Tibial nerve (tissue), 4 donors: ENCODE data around the gene DDX10. TPM values are rescaled to one million over a fixed set of nuclear protein-coding genes. Genes with fewer than 3 reads are reported as not detected.

Source experiments
- DNase-seq, 2 donors: peaks; one replicate each; pipeline ENCODE4 v3.0.0-alpha.2; 2019; ENCODE audit warnings: low spot score in 2 of 2
- H3K27ac ChIP-seq, 4 donors: fragments of 200-600 bp; sonication (generic) in 3 of 4; one replicate each; pipeline ENCODE4 v1.5.1; 2017 to 2019; ENCODE audit warnings: mild to moderate bottlenecking in 1 of 4
- H3K27me3 ChIP-seq, 2 donors: fragments of 200-600 bp; sonication (generic) in 1 of 2; one replicate each; pipeline versions ENCODE4 v1.5.1 to v1.6.0; 2017 to 2019
- H3K36me3 ChIP-seq, 3 donors: fragments of 200-600 bp; sonication (generic); one replicate each; pipeline ENCODE4 v1.5.1; 2018 to 2019
- H3K4me1 ChIP-seq, 4 donors: fragments of 200-600 bp; sonication (generic) in 3 of 4; one replicate each; pipeline ENCODE4 v1.5.1; 2017 to 2019
- H3K4me3 ChIP-seq, 4 donors: fragments of 200-600 bp; sonication (generic) in 3 of 4; one replicate each; pipeline ENCODE4 v1.5.1; 2017 to 2019; ENCODE audit warnings: mild to moderate bottlenecking in 1 of 4, moderate library complexity in 1 of 4
- H3K9me3 ChIP-seq, 4 donors: fragments of 200-600 bp; sonication (generic) in 3 of 4; one replicate each; pipeline ENCODE4 v1.5.1; 2017 to 2019
- CTCF ChIP-seq, 5 experiments: fragments of 200-600 bp in 3 of 5; fragments of 450-650 bp in 2 of 5; sonication (generic) in 3 of 5; IDR thresholded peaks; one replicate each; pipeline ENCODE4 v1.5.1; 2016 to 2019; ENCODE audit warnings: antibody characterized with exemption in 5 of 5, mild to moderate bottlenecking in 3 of 5, moderate library complexity in 2 of 5
- EP300 ChIP-seq, 2 donors: sonication (generic); formaldehyde crosslinking; IDR thresholded peaks; one replicate each; pipeline ENCODE4 v1.6.1; 2017; ENCODE audit warnings: antibody characterized with exemption in 2 of 2, mild to moderate bottlenecking in 1 of 2
- POLR2A ChIP-seq, 2 donors: fragments of 450-650 bp; IDR thresholded peaks; one replicate each; pipeline ENCODE4 v1.6.1; 2017; ENCODE audit warnings: antibody characterized with exemption in 2 of 2, mild to moderate bottlenecking in 2 of 2, moderate library complexity in 2 of 2
- WGBS, 2 donors: methylation state at CpG; one replicate each; pipeline ENCODE4 v1.1.5; 2018; 5-methylcytosine and 5-hydroxymethylcytosine counted together
- total RNA-seq, 4 donors: library from RNA; depleted of rRNA; stranded (reverse); fragments of >200 nt; gene quantifications; one replicate each; pipeline ENCODE4 v1.1.0, GENCODE V29; 2016

The DDX10 gene
- total RNA-seq, 4 donors from 2014 or later: 23.1 to 94.7 (median 31.6) TPM

GRCh38 chr11:108825381-108825780, 160.5 kb downstream of the DDX10 start:
- Histone ChIP-seq H3K4me3 (no peak overlapping the region), H3K36me3 (no peaks in the 10 kb centered on the region), H3K27me3 (no peaks in the 10 kb centered on the region), H3K27ac (no peak overlapping the region), H3K4me1 (no peaks in the 10 kb centered on the region), H3K9me3 (peaks cover 0 to 15% (median 2%) of the 10 kb centered on the region in 4 donors)
- 89 to 95% methylated on average over 1 of the region's 1 CpG for WGBS, 2 donors
- TF ChIP-seq EP300 (IDR thresholded peaks at IDR 0.05): no peak
- no peak for TF ChIP-seq POLR2A (IDR thresholded peaks at IDR 0.05)
- TF ChIP-seq CTCF (IDR thresholded peaks at IDR 0.05): no peak
- DNase-seq: no peak

DNA sequence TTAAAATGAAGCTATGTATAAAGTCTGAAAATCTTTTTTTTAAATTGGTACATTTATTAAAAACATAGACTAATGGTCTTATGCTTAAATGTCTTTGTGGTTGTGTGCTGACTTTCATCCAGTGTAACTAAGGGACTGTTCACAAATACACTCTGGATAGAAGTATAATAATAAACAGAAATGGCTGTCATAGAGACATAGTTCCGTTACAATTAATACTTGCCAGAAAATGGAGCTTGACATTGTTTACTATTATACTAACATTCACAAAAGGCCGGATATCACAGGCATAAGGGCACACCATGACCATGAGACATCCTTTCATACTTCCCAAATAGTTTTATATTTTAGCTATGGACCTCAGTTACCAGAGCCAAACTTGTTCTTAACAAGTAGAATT, 161.3 kb downstream of the DDX10 start:
- Histone ChIP-seq H3K4me3 (no peak overlapping the region), H3K4me1 (no peaks in the 10 kb centered on the region), H3K27ac (no peak overlapping the region), H3K9me3 (peaks cover 0 to 15% (median 2%) of the 10 kb centered on the region in 4 donors), H3K36me3 (no peaks in the 10 kb centered on the region), H3K27me3 (no peaks in the 10 kb centered on the region)
- TF ChIP-seq CTCF (IDR thresholded peaks at IDR 0.05) (no peak), EP300 (IDR thresholded peaks at IDR 0.05) (no peak), POLR2A (IDR thresholded peaks at IDR 0.05) (no peak)
- DNase-seq: no peak
- WGBS, 2 donors: 79 to 84% methylated on average over 2 of the region's 2 CpGs

DNA sequence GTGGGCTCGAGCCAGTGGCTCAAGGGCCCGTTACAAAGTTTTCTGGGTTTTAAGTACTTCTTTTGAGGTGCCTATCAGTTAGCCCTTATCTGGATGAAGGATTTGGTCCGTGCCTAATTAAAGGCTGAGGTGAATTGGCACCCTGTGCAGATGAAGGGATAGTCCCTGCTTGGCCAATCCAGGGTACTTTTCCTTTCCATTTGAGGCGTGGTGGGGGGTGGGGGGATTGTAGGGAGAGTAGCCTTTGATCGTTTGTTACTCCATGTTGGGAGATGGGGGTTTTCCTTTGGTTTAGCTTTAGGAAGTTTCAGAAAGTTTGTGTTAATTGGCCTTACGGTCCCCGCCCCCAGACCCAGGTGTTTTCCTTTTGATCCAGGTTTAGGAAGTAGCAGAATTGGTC, 170.8 kb downstream of the DDX10 start:
- WGBS, 2 donors: 80 to 83% methylated on average over 7 of the region's 7 CpGs

DNA sequence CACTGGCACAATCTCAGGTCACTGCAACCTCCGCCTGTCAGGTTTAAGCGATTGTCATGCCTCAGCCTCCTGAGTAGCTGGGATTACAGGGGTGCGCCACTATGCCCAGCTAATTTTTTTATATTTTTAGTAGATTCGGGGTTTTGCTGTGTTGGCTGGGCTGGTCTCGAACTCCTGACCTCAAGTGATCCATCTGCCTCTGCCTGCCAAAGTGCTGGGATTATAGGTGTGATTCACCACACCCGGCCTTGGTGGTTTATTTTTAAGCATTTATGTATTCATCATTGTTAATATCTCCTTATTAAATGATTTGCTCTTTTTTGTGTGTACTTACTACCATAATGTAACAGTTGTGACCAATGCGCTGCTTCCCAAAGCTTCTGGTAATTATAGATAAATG, 171.7 kb downstream of the DDX10 start:
- no peak overlapping the region for H3K27ac ChIP-seq
- 86 to 92% methylated on average over 7 of the region's 7 CpGs for WGBS, 2 donors
- no peak for TF ChIP-seq POLR2A (IDR thresholded peaks at IDR 0.05)
- no peak for TF ChIP-seq CTCF (IDR thresholded peaks at IDR 0.05)
- no peak for TF ChIP-seq EP300 (IDR thresholded peaks at IDR 0.05)

More for the DNA sequence above, 170.8 kb downstream of the DDX10 start:
- no peaks in the 10 kb centered on the region for H3K27me3 ChIP-seq
- H3K9me3 ChIP-seq: no peaks in the 10 kb centered on the region
- H3K27ac ChIP-seq: no peak overlapping the region
- DNase-seq: no peak
- H3K4me3 ChIP-seq: no peak overlapping the region
- peaks cover 0 to 17% (median 0%) of the 10 kb centered on the region in 3 donors for H3K36me3 ChIP-seq
- TF ChIP-seq POLR2A (IDR thresholded peaks at IDR 0.05) (no peak), CTCF (IDR thresholded peaks at IDR 0.05) (no peak), EP300 (IDR thresholded peaks at IDR 0.05) (no peak)
- no peaks in the 10 kb centered on the region for H3K4me1 ChIP-seq

GRCh38 chr11:108838102-108838791, 173.4 kb downstream of the DDX10 start:
- DNase-seq: no peak
- Histone ChIP-seq H3K27ac (no peak overlapping the region), H3K9me3 (no peaks in the 10 kb centered on the region), H3K4me3 (no peak overlapping the region), H3K4me1 (no peaks in the 10 kb centered on the region), H3K36me3 (peaks cover 0 to 21% (median 0%) of the 10 kb centered on the region in 3 donors), H3K27me3 (no peaks in the 10 kb centered on the region)
- WGBS, 2 donors: 92 to 93% methylated on average over 3 of the region's 3 CpGs
- TF ChIP-seq POLR2A (IDR thresholded peaks at IDR 0.05): no peak
- no peak for TF ChIP-seq EP300 (IDR thresholded peaks at IDR 0.05)
- TF ChIP-seq CTCF (IDR thresholded peaks at IDR 0.05): no peak

More for the DNA sequence above, 171.7 kb downstream of the DDX10 start:
- no peak for DNase-seq
- Histone ChIP-seq H3K4me1 (no peaks in the 10 kb centered on the region), H3K4me3 (no peak overlapping the region), H3K9me3 (no peaks in the 10 kb centered on the region), H3K27me3 (no peaks in the 10 kb centered on the region), H3K36me3 (peaks cover 0 to 17% (median 0%) of the 10 kb centered on the region in 3 donors)
